ENCODE data around the gene DHCR24.
A peak's percentile ranks its signal among the peaks of the same experiment; 100 is the strongest.

The DHCR24 gene

GRCh38 chr1:54926970-54927369 is 40.0 kb upstream of the DHCR24 start:
- no peak for TF ChIP-seq TEAD4 (IDR thresholded peaks at IDR 0.05)
- no peak for TF ChIP-seq EP300 (IDR thresholded peaks at IDR 0.05; ENCODE audit: borderline replicate concordance)
- no peak for TF ChIP-seq REST (IDR thresholded peaks at IDR 0.05; ENCODE audit: low read depth)
- no peak for TF ChIP-seq TCF12 (IDR thresholded peaks at IDR 0.05; ENCODE audit: low read depth)
- TF ChIP-seq TAF1 (IDR thresholded peaks at IDR 0.05; ENCODE audit: low read depth) = no peak
- TF ChIP-seq MAX (IDR thresholded peaks at IDR 0.05) = no peak
- TF ChIP-seq USF1 (IDR thresholded peaks at IDR 0.05) = no peak
- no peak for TF ChIP-seq ZBTB7A (IDR thresholded peaks at IDR 0.05; ENCODE audit: low read depth)
- TF ChIP-seq NFIC (IDR thresholded peaks at IDR 0.05) = no peak
- TF ChIP-seq FOXM1 (IDR thresholded peaks at IDR 0.05; ENCODE audit: borderline replicate concordance, low read depth) = no peak

- TF ChIP-seq EP300 (IDR thresholded peaks at IDR 0.05; ENCODE audit: borderline replicate concordance) (no peak), CEBPB (IDR thresholded peaks at IDR 0.05) (0 out of 2 replicates have a peak, but pooled peaks have one; percentile 1)
These were observed 36.0 kb upstream of the DHCR24 start for GRCh38 chr1:54922921-54923421.

- TF ChIP-seq REST (IDR thresholded peaks at IDR 0.05; ENCODE audit: low read depth) (no peak), YY1 (IDR thresholded peaks at IDR 0.05; ENCODE audit: low read depth) (no peak), RAD21 (IDR thresholded peaks at IDR 0.05; ENCODE audit: low read depth) (no peak), EP300 (IDR thresholded peaks at IDR 0.05; ENCODE audit: borderline replicate concordance) (no peak), USF1 (IDR thresholded peaks at IDR 0.05) (no peak), TEAD4 (IDR thresholded peaks at IDR 0.05) (no peak), ZBTB7A (IDR thresholded peaks at IDR 0.05; ENCODE audit: low read depth) (no peak), TCF12 (IDR thresholded peaks at IDR 0.05; ENCODE audit: low read depth) (no peak), CREB1 (IDR thresholded peaks at IDR 0.05; ENCODE audit: low read depth) (no peak), MAX (IDR thresholded peaks at IDR 0.05) (no peak), FOXM1 (IDR thresholded peaks at IDR 0.05; ENCODE audit: borderline replicate concordance, low read depth) (no peak), TAF1 (IDR thresholded peaks at IDR 0.05; ENCODE audit: low read depth) (no peak), EGR1 (IDR thresholded peaks at IDR 0.05) (no peak), CEBPB (IDR thresholded peaks at IDR 0.05) (no peak), NFIC (IDR thresholded peaks at IDR 0.05) (no peak)
These were observed 35.2 kb upstream of the DHCR24 start for GRCh38 chr1:54922040-54922761.

GRCh38 chr1:54919367-54920359 is 32.7 kb upstream of the DHCR24 start:
- no peak for TF ChIP-seq EGR1 (IDR thresholded peaks at IDR 0.05)
- TF ChIP-seq EP300 (IDR thresholded peaks at IDR 0.05; ENCODE audit: borderline replicate concordance) = no peak
- TF ChIP-seq TEAD4 (IDR thresholded peaks at IDR 0.05) = no peak
- TF ChIP-seq FOXM1 (IDR thresholded peaks at IDR 0.05; ENCODE audit: borderline replicate concordance, low read depth) = no peak
- no peak for TF ChIP-seq YY1 (IDR thresholded peaks at IDR 0.05; ENCODE audit: low read depth)
- TF ChIP-seq CREB1 (IDR thresholded peaks at IDR 0.05; ENCODE audit: low read depth) = no peak
- no peak for TF ChIP-seq TCF12 (IDR thresholded peaks at IDR 0.05; ENCODE audit: low read depth)
- TF ChIP-seq MAX (IDR thresholded peaks at IDR 0.05) = no peak
- TF ChIP-seq ZBTB7A (IDR thresholded peaks at IDR 0.05; ENCODE audit: low read depth) = no peak
- TF ChIP-seq RAD21 (IDR thresholded peaks at IDR 0.05; ENCODE audit: low read depth) = no peak
- no peak for TF ChIP-seq TAF1 (IDR thresholded peaks at IDR 0.05; ENCODE audit: low read depth)
- TF ChIP-seq CEBPB (IDR thresholded peaks at IDR 0.05) = no peak
- no peak for TF ChIP-seq NFIC (IDR thresholded peaks at IDR 0.05)
- no peak for TF ChIP-seq USF1 (IDR thresholded peaks at IDR 0.05)
- no peak for TF ChIP-seq REST (IDR thresholded peaks at IDR 0.05; ENCODE audit: low read depth)

Measured in Ishikawa (cell line).